Caco-2 (cell line): ENCODE data around the gene GCSAML. TPM values are rescaled to one million over a fixed set of nuclear protein-coding genes. Genes with fewer than 3 reads are reported as not detected.

Experiments used
- Bru-seq: library from RNA; stranded (reverse); fragments of 400-500 nt; gene quantifications from one replicate; lab custom pipeline; 2021; lab: Mats Ljungman, UMichigan
- BruChase-seq, 2 experiments: library from RNA; stranded (reverse); fragments of 400-500 nt; gene quantifications; one replicate each; lab custom pipeline; 2021; lab: Mats Ljungman, UMichigan
- BruUV-seq: library from RNA; stranded (reverse); fragments of 400-500 nt; replicated peaks from 2 replicates; lab custom pipeline; 2021; lab: Mats Ljungman, UMichigan
- CTCF ChIA-PET: fragments of 300-600 bp; sonication (Branson Sonifier 250); formaldehyde crosslinking; loops from one replicate; lab custom pipeline; 2022; ENCODE audit warnings: antibody characterized with exemption; lab: Charles Lee
- POLR2A ChIA-PET: fragments of 300-600 bp; sonication (Branson Sonifier 250); formaldehyde crosslinking; loops from one replicate; lab custom pipeline; 2022; ENCODE audit warnings: antibody characterized with exemption; lab: Charles Lee
- DNase-seq, 2 experiments: peaks; one replicate each; pipeline versions ENCODE4 v3.0.0 to v3.0.0-alpha.2; 2020 to 2022
- H3K27me3 ChIP-seq: replicated peaks from 2 replicates; pipeline ENCODE4 v1.6.0; 2011; ENCODE audit warnings: low read length; ENCODE audit not compliant: control insufficient read depth, insufficient read depth
- H3K36me3 ChIP-seq: 2 replicates; pipeline ENCODE4 v1.5.1; 2011; ENCODE audit warnings: low read length; ENCODE audit not compliant: control insufficient read depth, insufficient read depth
- H3K4me1 ChIP-seq: fragments of 250-450 bp; sonication (Bioruptor Pico); 2 replicates; pipeline ENCODE4 v1.5.1; 2020; ENCODE audit warnings: mild to moderate bottlenecking
- H3K4me3 ChIP-seq: 2 replicates; pipeline ENCODE4 v1.5.1; 2011; ENCODE audit warnings: low read depth, mild to moderate bottlenecking, control low read depth, low read length
- H3K9me3 ChIP-seq: fragments of 250-450 bp; sonication (Bioruptor Pico); 2 replicates; pipeline ENCODE4 v1.5.1; 2020; ENCODE audit warnings: mild to moderate bottlenecking, moderate library complexity
- H3K27ac Mint-ChIP-seq: one replicate; pipeline ENCODE4 v1.8.0; 2022; ENCODE audit warnings: mixed read lengths; ENCODE audit not compliant: unreplicated experiment
- H3K27me3 Mint-ChIP-seq: one replicate; pipeline ENCODE4 v1.8.0; 2022; ENCODE audit warnings: mixed read lengths; ENCODE audit not compliant: insufficient read depth, unreplicated experiment
- H3K36me3 Mint-ChIP-seq: one replicate; pipeline ENCODE4 v1.8.0; 2022; ENCODE audit warnings: mild to moderate bottlenecking, mixed read lengths; ENCODE audit not compliant: insufficient read depth, unreplicated experiment
- H3K4me1 Mint-ChIP-seq: one replicate; pipeline ENCODE4 v1.8.0; 2022; ENCODE audit warnings: low read depth, mixed read lengths; ENCODE audit not compliant: unreplicated experiment
- H3K4me3 Mint-ChIP-seq: one replicate; pipeline ENCODE4 v1.8.0; 2022; ENCODE audit warnings: mild to moderate bottlenecking, moderate library complexity, mixed read lengths; ENCODE audit not compliant: unreplicated experiment
- H3K9me3 Mint-ChIP-seq: one replicate; pipeline ENCODE4 v1.8.0; 2022; ENCODE audit warnings: mixed read lengths; ENCODE audit not compliant: unreplicated experiment
- intact Hi-C: fragments of 100-400 bp; cut with micrococcal nuclease; formaldehyde crosslinking; loops from one replicate; pipeline ENCODE4 v1.10.0; 2022; ENCODE audit not compliant: unreplicated experiment
- long read RNA-seq: library from polyadenylated mRNA; stranded (forward); transcript quantifications from one replicate; pipeline ENCODE4 v2.0.0, GENCODE V29; 2022
- total RNA-seq: library from RNA; stranded (reverse); gene quantifications from 2 replicates; pipeline ENCODE4 v1.2.3, GENCODE V29; 2022
- TF ChIP-seq, protein P1 (sequence below), 2 experiments: fragments of 200-600 bp in 1 of 2; IDR thresholded peaks; 1 replicate in 1 of 2; 2 replicates in 1 of 2; pipeline versions ENCODE4 v1.5.1 to v1.8.0; 2011 to 2022; ENCODE audit warnings: antibody characterized with exemption in 1 of 2, control low read depth in 1 of 2, inconsistent platforms in 1 of 2, low read depth in 1 of 2, low read length in 1 of 2, mild to moderate bottlenecking in 1 of 2, moderate library complexity in 1 of 2; ENCODE audit not compliant: insufficient read depth in 1 of 2, severe bottlenecking in 1 of 2, unreplicated experiment in 1 of 2

GCSAML gene
- total RNA-seq = not detected in 2 replicates
- not detected for Bru-seq, nascent RNA
- BruChase-seq, experiment 1, labeled RNA remaining after a 2-hour chase = percentile 1 among the genes with signal in this experiment
- not detected for BruChase-seq, experiment 2, labeled RNA remaining after a 6-hour chase
- long read RNA-seq = 0 reads

DNA sequence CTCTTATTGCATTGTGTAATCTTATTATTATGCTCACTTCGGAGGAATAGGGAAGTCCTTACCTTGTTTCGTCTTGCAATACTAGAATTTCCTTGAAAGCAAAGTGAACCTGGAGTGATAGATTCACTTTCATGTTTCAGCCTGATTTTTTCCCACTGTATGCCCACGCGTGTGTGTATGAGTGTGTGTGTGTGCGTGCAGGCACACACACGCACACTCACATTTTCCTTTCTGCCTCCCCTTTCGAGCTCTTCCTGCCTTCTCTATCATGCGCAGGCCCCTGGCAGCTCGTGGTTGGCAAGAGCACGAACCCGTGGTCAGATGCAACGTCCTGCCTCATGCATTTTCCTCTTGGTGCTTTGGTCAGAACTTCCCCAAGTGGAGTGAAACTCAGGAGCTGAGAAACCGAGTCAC lies at the start of gene GCSAML:
GCSAML (plus strand) TSS at position 366 of the 414 bp plus-strand sequence. CDS start 58 bp downstream, outside the sequence.
- Histone ChIP-seq H3K36me3 (no peaks in the 10 kb centered on the region), H3K4me1 (no peaks in the 10 kb centered on the region), H3K27me3 (no peaks in the 10 kb centered on the region), H3K4me3 (no peak within 1 kb of the TSS), H3K9me3 (no peaks in the 10 kb centered on the region)
- H3K27ac Mint-ChIP-seq = no peak within 1 kb of the TSS
- H3K4me3 Mint-ChIP-seq = no peak within 1 kb of the TSS
- no peak for DNase-seq
- no peaks in the 10 kb centered on the region for H3K9me3 Mint-ChIP-seq
- POLR2A ChIA-PET = no interaction called here
- H3K27me3 Mint-ChIP-seq = no peaks in the 10 kb centered on the region
- CTCF ChIA-PET = no interaction called here
- TF ChIP-seq, protein P1, sequence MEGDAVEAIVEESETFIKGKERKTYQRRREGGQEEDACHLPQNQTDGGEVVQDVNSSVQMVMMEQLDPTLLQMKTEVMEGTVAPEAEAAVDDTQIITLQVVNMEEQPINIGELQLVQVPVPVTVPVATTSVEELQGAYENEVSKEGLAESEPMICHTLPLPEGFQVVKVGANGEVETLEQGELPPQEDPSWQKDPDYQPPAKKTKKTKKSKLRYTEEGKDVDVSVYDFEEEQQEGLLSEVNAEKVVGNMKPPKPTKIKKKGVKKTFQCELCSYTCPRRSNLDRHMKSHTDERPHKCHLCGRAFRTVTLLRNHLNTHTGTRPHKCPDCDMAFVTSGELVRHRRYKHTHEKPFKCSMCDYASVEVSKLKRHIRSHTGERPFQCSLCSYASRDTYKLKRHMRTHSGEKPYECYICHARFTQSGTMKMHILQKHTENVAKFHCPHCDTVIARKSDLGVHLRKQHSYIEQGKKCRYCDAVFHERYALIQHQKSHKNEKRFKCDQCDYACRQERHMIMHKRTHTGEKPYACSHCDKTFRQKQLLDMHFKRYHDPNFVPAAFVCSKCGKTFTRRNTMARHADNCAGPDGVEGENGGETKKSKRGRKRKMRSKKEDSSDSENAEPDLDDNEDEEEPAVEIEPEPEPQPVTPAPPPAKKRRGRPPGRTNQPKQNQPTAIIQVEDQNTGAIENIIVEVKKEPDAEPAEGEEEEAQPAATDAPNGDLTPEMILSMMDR (IDR thresholded peaks at IDR 0.05; ENCODE audit: insufficient read depth in 1 of 2, low read depth in 1 of 2, low read length in 1 of 2, severe bottlenecking in 1 of 2, unreplicated experiment in 1 of 2) = no peak
- intact Hi-C loops = no loop called here
- no peaks in the 10 kb centered on the region for H3K36me3 Mint-ChIP-seq
- peaks cover 5% of the 10 kb centered on the region for H3K4me1 Mint-ChIP-seq
- no TSS peak for BruUV-seq

DNA sequence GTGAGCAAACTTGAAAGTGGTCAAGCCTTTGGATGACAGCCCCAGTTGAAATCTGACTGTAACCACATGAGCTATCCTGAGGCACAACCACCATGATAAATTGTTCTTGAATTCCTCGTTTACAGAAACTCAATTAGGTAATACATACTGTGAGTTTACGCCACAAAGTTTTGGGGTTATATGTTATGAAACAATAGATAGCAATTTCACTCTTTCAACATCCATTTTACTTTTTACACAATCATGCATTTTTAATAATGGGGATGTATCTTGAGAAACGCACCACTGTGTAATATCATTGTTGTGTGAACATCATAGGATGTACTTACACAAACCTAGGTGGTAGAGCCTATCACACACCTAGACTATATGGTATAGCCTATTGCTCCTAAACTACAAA lies 48.1 kb upstream of the GCSAML start:
- intact Hi-C loops = no loop called here
- no peaks in the 10 kb centered on the region for H3K27me3 ChIP-seq
- H3K4me3 ChIP-seq = no peak overlapping the region
- Mint-ChIP-seq H3K4me1 (peaks cover 6% of the 10 kb centered on the region), H3K36me3 (no peaks in the 10 kb centered on the region), H3K27me3 (peaks cover 14% of the 10 kb centered on the region), H3K27ac (no peak overlapping the region), H3K4me3 (no peak overlapping the region), H3K9me3 (no peaks in the 10 kb centered on the region)
- H3K9me3 ChIP-seq = no peaks in the 10 kb centered on the region
- TF ChIP-seq, protein P1 (IDR thresholded peaks at IDR 0.05; ENCODE audit: insufficient read depth in 1 of 2, low read depth in 1 of 2, low read length in 1 of 2, severe bottlenecking in 1 of 2, unreplicated experiment in 1 of 2) = no peak
- no peaks in the 10 kb centered on the region for H3K36me3 ChIP-seq
- POLR2A ChIA-PET = no interaction called here
- DNase-seq = no peak
- CTCF ChIA-PET = no interaction called here
- H3K4me1 ChIP-seq = no peaks in the 10 kb centered on the region
- no TSS peak for BruUV-seq

DNA sequence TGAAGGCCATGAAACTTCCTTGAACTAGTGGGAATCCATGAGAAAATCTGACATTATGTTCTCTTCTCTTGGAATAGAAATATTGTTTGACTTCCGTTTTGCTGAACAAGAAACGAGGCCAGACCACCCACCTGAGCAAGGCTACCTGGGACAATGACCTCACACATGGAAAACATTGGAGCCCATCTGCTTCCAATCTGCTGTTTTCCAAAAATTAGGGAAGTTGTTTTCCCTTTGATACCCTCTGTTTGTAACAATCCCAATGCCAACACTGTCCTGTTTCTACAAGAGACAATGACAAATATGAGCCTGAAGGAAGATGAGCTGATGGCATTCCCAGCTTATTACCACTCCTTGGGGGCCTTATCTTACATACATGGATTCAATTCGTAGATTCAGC lies 42.1 kb upstream of the GCSAML start:
- TF ChIP-seq, protein P1 (IDR thresholded peaks at IDR 0.05; ENCODE audit: insufficient read depth in 1 of 2, low read depth in 1 of 2, low read length in 1 of 2, severe bottlenecking in 1 of 2, unreplicated experiment in 1 of 2) = no peak
- CTCF ChIA-PET = no interaction called here
- no peak overlapping the region for H3K4me3 Mint-ChIP-seq
- DNase-seq = no peak
- Histone ChIP-seq H3K36me3 (no peaks in the 10 kb centered on the region), H3K27me3 (no peaks in the 10 kb centered on the region), H3K9me3 (no peaks in the 10 kb centered on the region), H3K4me1 (no peaks in the 10 kb centered on the region), H3K4me3 (no peak overlapping the region)
- peaks cover 6% of the 10 kb centered on the region for H3K27me3 Mint-ChIP-seq
- POLR2A ChIA-PET = no interaction called here
- no peak overlapping the region for H3K27ac Mint-ChIP-seq
- intact Hi-C loops = no loop called here
- H3K9me3 Mint-ChIP-seq = peaks cover 2% of the 10 kb centered on the region
- H3K4me1 Mint-ChIP-seq = no peaks in the 10 kb centered on the region
- no TSS peak for BruUV-seq
- H3K36me3 Mint-ChIP-seq = no peaks in the 10 kb centered on the region
